ENCODE data around the gene OPHN1. TPM values are rescaled to one million over a fixed set of nuclear protein-coding genes. Genes with fewer than 3 reads are reported as not detected.

Gene OPHN1
- total RNA-seq, 2 experiments from 2014 or later = not detected

DNA sequence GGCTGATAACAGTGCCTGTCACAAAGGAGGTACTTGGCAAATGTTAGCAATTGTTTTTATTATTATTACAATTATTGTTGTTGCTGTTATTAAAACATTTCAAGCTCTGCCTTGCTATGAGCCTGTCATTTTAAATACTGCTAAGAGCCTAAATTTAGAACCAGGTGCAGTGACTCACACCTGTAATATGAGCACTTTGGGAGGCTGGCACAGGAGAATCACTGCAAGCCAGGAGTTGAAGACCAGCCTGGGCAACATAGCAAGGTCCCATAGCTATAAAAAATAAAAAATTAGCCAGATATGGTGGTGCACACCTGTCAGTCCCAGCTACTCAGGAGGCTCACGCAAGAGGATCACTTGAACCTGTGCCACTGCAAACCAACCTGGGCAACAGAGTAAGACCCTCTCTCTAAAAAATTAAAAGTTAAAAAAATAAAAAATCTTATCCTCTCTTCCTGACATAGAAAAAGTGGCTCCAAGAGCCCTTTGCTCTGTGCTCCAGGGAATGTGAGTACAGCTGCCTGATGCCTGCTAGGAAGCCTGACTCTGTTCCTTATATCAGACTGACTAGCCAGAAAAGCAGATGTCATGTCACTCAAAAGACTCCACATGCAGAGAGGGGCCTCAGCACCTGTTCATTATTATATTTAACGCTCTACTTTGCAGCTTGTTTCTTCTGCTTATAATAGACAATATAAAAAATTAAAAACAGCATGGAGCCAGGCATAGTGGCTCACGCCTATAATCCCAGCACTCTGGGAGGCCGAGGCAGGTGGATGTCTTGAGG, 234.0 kb downstream of the OPHN1 start:
- H3K4me1 Mint-ChIP-seq (ENCODE audit: low read depth) = no peaks in the 10 kb centered on the region
- CTCF ChIA-PET = interaction anchor here (0.6 kb wide), 1 partner anchor 35 kb away, joined by 3 read pairs; no protein-coding TSS in a partner anchor
- DNase-seq = no peak
- H3K4me3 Mint-ChIP-seq = no peak overlapping the region
- H3K27ac Mint-ChIP-seq = no peak overlapping the region
- intact Hi-C loops (cut with micrococcal nuclease) = loop anchor here (5.0 kb wide), 4 partner anchors 263 to 1088 kb away; no protein-coding TSS in a partner anchor
- H3K27me3 Mint-ChIP-seq (ENCODE audit: low read depth) = no peaks in the 10 kb centered on the region
- no peaks in the 10 kb centered on the region for H3K9me3 Mint-ChIP-seq
- no peaks in the 10 kb centered on the region for H3K36me3 Mint-ChIP-seq (ENCODE audit: low read depth)

- no peak overlapping the region for H3K4me3 Mint-ChIP-seq
- H3K27ac Mint-ChIP-seq = no peak overlapping the region
Observed at GRCh38 chrX:68196939-68197791, 236.1 kb downstream of the OPHN1 start.

DNA sequence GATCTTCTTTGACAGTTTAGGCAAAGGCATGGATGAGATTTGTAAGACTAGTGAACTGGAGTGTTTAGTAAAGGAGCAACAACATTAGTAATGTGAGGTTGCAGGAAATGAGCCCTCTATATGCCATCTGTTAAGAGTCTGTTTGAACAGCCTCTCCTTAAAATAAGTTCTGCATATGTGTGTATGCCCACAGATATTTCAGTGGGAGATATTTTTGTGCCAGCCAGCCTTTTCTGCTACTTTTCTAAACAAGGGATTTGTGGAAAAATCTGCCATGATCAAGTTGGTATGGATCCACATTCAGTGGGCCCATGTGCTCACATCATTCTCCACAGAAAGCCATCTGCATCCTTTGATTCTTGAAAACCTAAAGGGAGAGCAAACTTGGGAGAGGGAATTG, 237.7 kb downstream of the OPHN1 start:
- Mint-ChIP-seq H3K4me1 (ENCODE audit: low read depth) (no peaks in the 10 kb centered on the region), H3K9me3 (no peaks in the 10 kb centered on the region), H3K36me3 (ENCODE audit: low read depth) (no peaks in the 10 kb centered on the region), H3K27me3 (ENCODE audit: low read depth) (no peaks in the 10 kb centered on the region), H3K27ac (no peak overlapping the region), H3K4me3 (no peak overlapping the region)
- DNase-seq = no peak
- intact Hi-C loops (cut with micrococcal nuclease) = loop anchor here (5.0 kb wide), 4 partner anchors 267 to 1092 kb away; no protein-coding TSS in a partner anchor
- CTCF ChIA-PET = interaction anchor here (0.7 kb wide), 2 partner anchors 10 to 516 kb away, joined by 3 to 4 read pairs; no protein-coding TSS in a partner anchor

More at GRCh38 chrX:68196939-68197791, 236.1 kb downstream of the OPHN1 start:
- H3K4me1 Mint-ChIP-seq (ENCODE audit: low read depth) = no peaks in the 10 kb centered on the region
- CTCF ChIA-PET = interaction anchor here (0.6 to 1.9 kb wide), 10 partner anchors 8 to 1088 kb away, joined by 3 to 14 read pairs (median 4); no protein-coding TSS in a partner anchor
- intact Hi-C loops (cut with micrococcal nuclease) = loop anchor here (1.0 to 5.0 kb wide), 6 partner anchors 265 to 1090 kb away; no protein-coding TSS in a partner anchor
- H3K9me3 Mint-ChIP-seq = no peaks in the 10 kb centered on the region
- no peaks in the 10 kb centered on the region for H3K36me3 Mint-ChIP-seq (ENCODE audit: low read depth)
- DNase-seq = peak; percentile 43
- no peaks in the 10 kb centered on the region for H3K27me3 Mint-ChIP-seq (ENCODE audit: low read depth)

GRCh38 chrX:68193786-68194185, 239.5 kb downstream of the OPHN1 start:
- Mint-ChIP-seq H3K27me3 (ENCODE audit: low read depth) (no peaks in the 10 kb centered on the region), H3K36me3 (ENCODE audit: low read depth) (no peaks in the 10 kb centered on the region), H3K27ac (no peak overlapping the region), H3K4me3 (no peak overlapping the region), H3K4me1 (ENCODE audit: low read depth) (no peaks in the 10 kb centered on the region), H3K9me3 (no peaks in the 10 kb centered on the region)
- intact Hi-C loops (cut with micrococcal nuclease) = no loop called here
- CTCF ChIA-PET = interaction anchor here (1.0 kb wide), 1 partner anchor 517 kb away, joined by 4 read pairs; no protein-coding TSS in a partner anchor
- DNase-seq = no peak

DNA sequence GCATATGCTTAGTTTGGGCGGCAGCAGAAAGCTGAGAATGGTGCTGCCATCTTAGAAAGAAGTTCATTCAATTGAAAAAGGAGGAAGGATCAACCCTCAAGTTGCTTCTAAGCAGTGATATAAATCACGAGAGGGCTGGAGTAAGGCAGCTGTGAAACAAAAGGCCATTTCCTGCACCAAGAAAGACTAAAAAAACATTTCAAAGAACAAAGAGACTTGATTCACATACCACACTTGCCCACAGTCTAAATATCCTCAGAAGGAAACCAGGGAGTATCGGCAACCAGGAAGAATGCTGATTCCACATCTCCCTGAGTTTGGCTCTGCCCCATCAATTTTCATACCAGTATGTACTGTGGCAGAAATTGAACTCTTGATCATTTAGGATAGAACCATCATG, 240.1 kb downstream of the OPHN1 start:
- CTCF ChIA-PET = interaction anchor here (1.0 kb wide), 1 partner anchor 517 kb away, joined by 4 read pairs; no protein-coding TSS in a partner anchor
- intact Hi-C loops (cut with micrococcal nuclease) = no loop called here
- Mint-ChIP-seq H3K27me3 (ENCODE audit: low read depth) (no peaks in the 10 kb centered on the region), H3K4me3 (no peak overlapping the region), H3K27ac (no peak overlapping the region), H3K9me3 (no peaks in the 10 kb centered on the region), H3K4me1 (ENCODE audit: low read depth) (no peaks in the 10 kb centered on the region), H3K36me3 (ENCODE audit: low read depth) (no peaks in the 10 kb centered on the region)
- DNase-seq = no peak

DNA sequence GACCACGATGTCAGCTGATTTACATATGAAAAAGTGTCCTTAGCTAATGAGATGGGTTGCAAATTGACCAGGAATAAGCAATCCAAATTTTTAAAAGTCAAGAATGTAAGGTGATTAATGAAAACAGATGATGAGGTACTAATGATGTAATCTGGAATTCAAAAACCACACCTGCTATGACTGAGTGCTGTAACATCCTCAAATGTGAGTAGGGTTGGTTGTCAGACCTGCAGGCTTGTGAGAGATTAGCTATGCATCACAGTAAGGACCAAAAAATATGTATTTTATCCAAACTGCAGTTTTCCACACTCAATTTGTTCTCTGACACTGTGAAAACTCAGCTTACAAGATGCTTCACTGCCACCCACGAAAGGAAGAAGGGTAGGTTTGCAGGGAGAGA, 242.5 kb downstream of the OPHN1 start:
- H3K4me1 Mint-ChIP-seq (ENCODE audit: low read depth) = no peaks in the 10 kb centered on the region
- CTCF ChIA-PET = no interaction called here

DNA sequence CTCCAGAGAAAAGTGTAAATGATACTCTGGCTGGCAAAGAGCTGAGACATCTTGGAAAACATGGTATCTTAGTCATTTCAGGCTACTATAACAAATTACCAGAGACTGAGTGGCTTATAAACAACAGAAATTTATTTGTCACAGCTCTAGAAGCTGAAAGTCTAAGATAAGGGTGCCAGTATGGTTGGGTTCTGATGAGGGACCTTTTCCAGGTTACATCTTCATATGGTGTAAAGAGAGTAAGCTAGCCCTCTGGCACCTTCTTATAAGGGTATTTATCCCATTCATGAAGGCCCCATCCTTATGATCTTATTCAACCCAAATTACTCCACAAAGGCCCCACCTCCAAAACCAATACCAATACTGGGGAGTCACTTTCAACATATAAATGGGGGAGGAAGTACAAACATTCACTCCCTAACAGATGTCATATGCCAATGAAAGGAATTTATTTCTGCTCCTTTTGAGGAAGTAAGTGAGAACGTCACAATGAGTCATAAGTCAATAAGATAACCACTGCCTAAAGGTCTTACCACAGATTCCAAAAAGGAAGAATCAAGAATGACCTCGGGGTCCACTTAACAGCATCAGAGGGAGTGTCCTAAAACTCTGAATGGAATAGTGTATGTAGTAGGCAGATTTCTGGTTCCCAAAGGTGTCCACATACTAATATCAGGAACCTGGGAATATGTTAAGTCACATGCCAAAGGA, 246.6 kb downstream of the OPHN1 start:
- CTCF ChIA-PET = interaction anchor here (1.9 kb wide), 1 partner anchor 15 kb away, joined by 6 read pairs; no protein-coding TSS in a partner anchor
- H3K36me3 Mint-ChIP-seq (ENCODE audit: low read depth) = no peaks in the 10 kb centered on the region
- peaks cover 6% of the 10 kb centered on the region for H3K4me1 Mint-ChIP-seq (ENCODE audit: low read depth)
- H3K9me3 Mint-ChIP-seq = no peaks in the 10 kb centered on the region
- H3K4me3 Mint-ChIP-seq = no peak overlapping the region
- intact Hi-C loops (cut with micrococcal nuclease) = loop anchor here (10.0 kb wide), 1 partner anchor 1038 kb away; no protein-coding TSS in a partner anchor
- no peak for DNase-seq
- no peak overlapping the region for H3K27ac Mint-ChIP-seq
- H3K27me3 Mint-ChIP-seq (ENCODE audit: low read depth) = no peaks in the 10 kb centered on the region

More for the DNA sequence above, 242.5 kb downstream of the OPHN1 start:
- Mint-ChIP-seq H3K4me3 (no peak overlapping the region), H3K9me3 (no peaks in the 10 kb centered on the region), H3K36me3 (ENCODE audit: low read depth) (no peaks in the 10 kb centered on the region), H3K27me3 (ENCODE audit: low read depth) (no peaks in the 10 kb centered on the region), H3K27ac (no peak overlapping the region)
- DNase-seq = no peak
- intact Hi-C loops (cut with micrococcal nuclease) = no loop called here

DNA sequence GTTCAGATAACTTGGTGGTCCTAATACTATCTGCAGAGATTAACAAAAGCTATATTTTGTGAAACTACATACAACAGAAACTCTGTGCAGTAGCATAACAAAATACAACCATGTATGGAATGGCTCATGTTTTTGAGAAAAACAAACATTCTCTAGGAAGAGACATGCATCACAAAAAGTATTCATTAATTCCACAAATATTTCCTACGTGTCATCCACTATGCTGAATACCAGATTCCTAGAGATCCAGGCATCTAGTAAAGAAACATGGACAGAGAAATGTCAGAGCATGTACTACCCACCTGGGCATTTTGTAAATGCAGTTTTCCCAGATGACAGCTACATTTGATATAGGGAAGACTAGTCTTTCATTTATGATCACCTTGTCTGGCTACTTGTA, 248.1 kb downstream of the OPHN1 start:
- DNase-seq = no peak
- H3K4me3 Mint-ChIP-seq = no peak overlapping the region
- intact Hi-C loops (cut with micrococcal nuclease) = loop anchor here (10.0 kb wide), 1 partner anchor 1040 kb away; no protein-coding TSS in a partner anchor
- CTCF ChIA-PET = interaction anchor here (1.9 kb wide), 1 partner anchor 17 kb away, joined by 6 read pairs; no protein-coding TSS in a partner anchor
- no peaks in the 10 kb centered on the region for H3K36me3 Mint-ChIP-seq (ENCODE audit: low read depth)
- H3K27ac Mint-ChIP-seq = no peak overlapping the region
- no peaks in the 10 kb centered on the region for H3K27me3 Mint-ChIP-seq (ENCODE audit: low read depth)
- peaks cover 11% of the 10 kb centered on the region for H3K4me1 Mint-ChIP-seq (ENCODE audit: low read depth)
- no peaks in the 10 kb centered on the region for H3K9me3 Mint-ChIP-seq

DNA sequence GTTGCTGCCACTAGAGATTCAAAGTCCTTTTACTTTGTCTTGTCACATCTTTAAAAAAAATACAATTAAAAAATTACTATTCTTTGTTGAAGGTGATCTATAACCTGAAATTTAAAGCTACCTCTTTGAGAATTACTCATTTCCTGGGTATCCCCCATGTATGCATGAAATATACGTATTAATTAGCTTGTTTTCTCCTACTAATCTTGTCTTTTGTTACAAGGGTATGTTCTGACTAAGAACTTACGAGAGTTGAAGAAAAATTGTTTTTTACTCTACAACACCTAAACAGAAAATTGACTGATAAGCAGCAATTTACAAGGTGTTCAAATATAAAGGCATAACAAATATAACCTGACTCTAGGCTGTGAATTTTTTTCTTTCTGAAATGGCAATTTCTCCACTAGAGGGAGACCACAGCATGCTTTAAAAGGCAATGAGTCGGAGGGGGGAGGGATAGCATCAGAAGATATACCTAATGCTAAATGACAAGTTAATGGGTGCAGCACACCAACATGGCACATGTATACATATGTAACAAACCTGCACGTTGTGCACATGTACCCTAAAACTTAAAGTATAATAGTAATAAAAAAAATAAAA, 249.6 kb downstream of the OPHN1 start:
- CTCF ChIA-PET = interaction anchor here (0.7 to 2.2 kb wide), 3 partner anchors 13 to 330 kb away, joined by 3 to 7 read pairs (median 7); no protein-coding TSS in a partner anchor
- H3K9me3 Mint-ChIP-seq = no peaks in the 10 kb centered on the region
- H3K36me3 Mint-ChIP-seq (ENCODE audit: low read depth) = no peaks in the 10 kb centered on the region
- H3K4me3 Mint-ChIP-seq = no peak overlapping the region
- H3K27me3 Mint-ChIP-seq (ENCODE audit: low read depth) = no peaks in the 10 kb centered on the region
- intact Hi-C loops (cut with micrococcal nuclease) = loop anchor here (5.0 to 10.0 kb wide), 2 partner anchors 319 to 1041 kb away; no protein-coding TSS in a partner anchor
- H3K27ac Mint-ChIP-seq = no peak overlapping the region
- peaks cover 11% of the 10 kb centered on the region for H3K4me1 Mint-ChIP-seq (ENCODE audit: low read depth)
- no peak for DNase-seq

DNA sequence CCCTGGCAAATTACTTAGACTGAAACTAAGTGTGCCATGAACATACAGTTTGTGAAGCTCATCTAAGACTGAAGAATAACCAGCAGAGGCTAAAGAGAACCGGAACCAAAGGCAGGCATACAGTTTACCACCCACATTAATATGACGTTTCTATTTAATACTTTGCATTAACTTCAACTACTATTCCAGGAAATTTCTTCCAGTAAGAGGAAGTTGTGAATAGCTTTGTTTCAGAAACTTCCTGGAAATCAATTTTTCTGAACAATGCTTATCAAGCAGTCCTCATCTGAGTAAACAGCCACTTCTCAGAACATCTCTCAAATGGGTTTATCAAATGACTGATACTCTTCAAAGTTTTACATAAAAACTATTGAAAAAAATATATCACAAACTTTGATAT, 252.7 kb downstream of the OPHN1 start:
- Mint-ChIP-seq H3K27me3 (ENCODE audit: low read depth) (no peaks in the 10 kb centered on the region), H3K27ac (no peak overlapping the region), H3K4me3 (no peak overlapping the region), H3K9me3 (peaks cover 4% of the 10 kb centered on the region), H3K36me3 (ENCODE audit: low read depth) (peaks cover 1% of the 10 kb centered on the region), H3K4me1 (ENCODE audit: low read depth) (peaks cover 16% of the 10 kb centered on the region)
- DNase-seq = no peak
- intact Hi-C loops (cut with micrococcal nuclease) = loop anchor here (5.0 to 10.0 kb wide), 2 partner anchors 322 to 1044 kb away; no protein-coding TSS in a partner anchor
- CTCF ChIA-PET = no interaction called here

GRCh38 chrX:68179355-68179754, 253.9 kb downstream of the OPHN1 start:
- no peak overlapping the region for H3K4me3 Mint-ChIP-seq
- peaks cover 4% of the 10 kb centered on the region for H3K9me3 Mint-ChIP-seq
- CTCF ChIA-PET = no interaction called here
- DNase-seq = no peak
- H3K27me3 Mint-ChIP-seq (ENCODE audit: low read depth) = no peaks in the 10 kb centered on the region
- peaks cover 1% of the 10 kb centered on the region for H3K36me3 Mint-ChIP-seq (ENCODE audit: low read depth)
- intact Hi-C loops (cut with micrococcal nuclease) = no loop called here
- H3K4me1 Mint-ChIP-seq (ENCODE audit: low read depth) = peaks cover 16% of the 10 kb centered on the region
- no peak overlapping the region for H3K27ac Mint-ChIP-seq

All from activated naive CD4-positive, alpha-beta T cell treated with anti-CD3 and anti-CD28 coated beads for 36 hours (primary cell).